Putamen (tissue), 1 donor: ENCODE results near the gene TRABD2B.

Source experiments
- DNase-seq: peaks from one replicate; pipeline ENCODE4 v3.0.0-alpha.2; 2016; ENCODE audit warnings: low spot score

Gene TRABD2B

DNA sequence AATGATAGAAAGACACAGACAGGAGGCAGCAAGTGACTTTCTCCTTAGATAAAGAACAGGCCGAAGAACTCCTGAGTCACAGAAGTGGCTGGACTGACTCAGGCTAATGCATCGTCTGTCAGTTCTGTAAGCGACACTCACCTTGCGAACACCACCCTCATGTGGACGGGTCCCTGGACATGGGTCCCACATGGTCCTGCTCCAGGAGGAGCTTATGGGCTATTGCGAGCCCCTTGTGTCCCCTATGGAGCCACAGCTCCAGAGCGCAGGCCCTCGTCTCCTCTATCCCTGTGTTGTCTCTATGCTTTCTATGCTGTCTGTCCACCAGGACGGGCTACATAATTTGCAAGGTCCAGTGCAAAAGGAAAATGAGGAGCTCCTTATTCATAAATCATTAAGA is 85.8 kb downstream of the TRABD2B start:
- DNase-seq = no peak

DNA sequence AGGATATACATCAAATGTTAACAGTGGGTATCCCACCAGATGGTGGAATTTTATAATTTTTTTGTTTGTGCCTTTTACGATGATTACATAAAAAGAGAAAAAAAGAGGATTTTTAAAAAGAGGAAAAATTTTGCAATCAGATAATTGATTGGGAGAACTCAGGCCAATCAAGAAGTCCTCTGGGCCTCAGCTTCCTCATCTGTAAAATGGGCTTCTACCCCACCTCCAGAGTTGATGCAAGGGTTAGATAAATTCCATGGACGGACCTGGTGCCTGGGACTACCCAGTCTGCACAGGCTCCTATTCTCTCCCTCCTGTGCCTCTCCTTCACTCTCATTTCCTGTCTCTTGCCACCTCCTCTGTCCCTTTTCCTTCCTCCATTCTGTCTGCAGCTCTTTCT is 88.9 kb downstream of the TRABD2B start:
- DNase-seq = no peak

DNA sequence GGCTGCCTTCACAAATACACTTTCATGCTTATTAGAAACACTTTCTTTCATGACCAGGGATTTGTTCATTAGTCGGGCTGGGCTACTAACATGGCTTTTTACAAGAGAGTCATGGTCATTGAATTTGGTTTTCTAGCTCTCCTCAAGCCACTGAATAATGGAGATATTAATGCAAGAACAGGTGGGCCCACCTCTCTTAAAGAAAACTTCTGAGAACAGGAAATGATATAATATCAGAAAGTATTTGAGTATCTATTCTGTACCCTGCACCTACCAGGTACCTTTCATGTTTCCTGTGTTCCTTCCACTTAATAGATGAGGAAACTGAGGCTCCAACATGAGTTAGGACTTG is 90.0 kb downstream of the TRABD2B start:
- no peak for DNase-seq

DNA sequence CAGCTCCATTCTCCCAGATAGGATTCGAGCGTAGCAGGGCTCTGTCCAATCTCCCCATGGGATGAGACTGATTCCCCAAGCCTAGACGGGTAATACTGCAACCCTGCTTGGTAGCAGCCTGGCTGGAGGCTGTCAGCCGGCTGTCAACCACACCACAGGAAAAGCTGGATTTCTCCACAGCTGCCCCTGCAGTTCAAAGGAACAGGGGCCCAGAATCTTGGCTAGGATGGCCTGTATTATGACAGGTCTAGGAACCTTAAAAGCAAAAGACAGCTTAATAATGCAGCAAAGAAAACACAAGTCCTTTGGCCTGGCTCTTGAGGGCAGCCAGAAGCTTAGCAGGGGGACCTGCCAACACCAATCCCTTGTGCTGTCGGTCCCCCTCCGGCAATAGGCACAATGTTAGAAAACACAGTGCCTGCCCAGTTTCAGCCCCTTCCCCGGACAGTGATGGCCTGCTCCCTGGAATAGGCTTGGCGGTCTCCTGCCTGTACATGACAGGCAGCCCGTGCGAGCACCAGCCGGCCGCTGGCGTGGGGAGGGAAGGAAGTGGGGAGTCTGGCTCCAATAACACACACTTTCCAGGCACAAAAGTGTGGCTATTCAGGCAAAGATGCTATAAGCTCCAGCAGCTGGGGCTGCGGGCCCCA is 90.5 kb downstream of the TRABD2B start:
- DNase-seq = no peak

DNA sequence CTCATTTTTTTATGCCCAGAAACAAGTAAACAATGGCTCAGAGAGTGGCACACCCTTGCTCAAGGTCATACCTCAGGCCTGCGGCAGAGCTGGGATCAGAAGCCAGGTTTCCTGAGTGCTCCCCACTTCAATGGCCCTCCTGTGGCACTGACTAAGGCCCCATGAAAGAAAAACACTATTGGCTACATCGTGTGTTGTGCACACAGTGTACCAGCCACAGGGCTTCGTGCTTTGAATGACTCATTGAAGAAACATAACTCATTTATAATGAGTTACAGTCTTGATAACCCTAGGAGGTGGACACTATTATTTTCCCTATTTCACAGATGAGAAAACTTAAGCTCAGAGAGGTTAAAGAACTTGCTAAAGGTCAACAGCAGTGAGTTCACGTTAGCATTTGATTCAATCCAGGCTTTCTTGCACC is 91.2 kb downstream of the TRABD2B start:
- no peak for DNase-seq

DNA sequence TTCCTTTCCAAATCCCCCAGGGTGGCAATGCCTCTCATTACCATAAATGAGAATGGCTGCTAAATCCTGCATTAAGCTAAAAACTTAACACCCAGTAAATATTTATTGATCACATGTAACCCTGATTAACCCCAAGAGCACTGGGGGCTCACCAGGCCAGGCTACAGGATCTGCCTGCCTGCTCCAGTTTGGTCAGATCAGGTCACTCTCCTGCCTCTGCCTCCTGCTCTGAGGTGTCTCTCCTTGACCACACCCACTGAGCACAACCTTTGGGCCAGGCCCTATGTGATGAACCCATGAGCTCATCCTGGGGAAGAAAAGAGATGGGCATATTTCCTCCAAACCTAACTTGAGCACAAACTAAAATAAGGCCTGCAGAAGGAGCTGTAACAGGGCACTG is 93.5 kb downstream of the TRABD2B start:
- DNase-seq = no peak

DNA sequence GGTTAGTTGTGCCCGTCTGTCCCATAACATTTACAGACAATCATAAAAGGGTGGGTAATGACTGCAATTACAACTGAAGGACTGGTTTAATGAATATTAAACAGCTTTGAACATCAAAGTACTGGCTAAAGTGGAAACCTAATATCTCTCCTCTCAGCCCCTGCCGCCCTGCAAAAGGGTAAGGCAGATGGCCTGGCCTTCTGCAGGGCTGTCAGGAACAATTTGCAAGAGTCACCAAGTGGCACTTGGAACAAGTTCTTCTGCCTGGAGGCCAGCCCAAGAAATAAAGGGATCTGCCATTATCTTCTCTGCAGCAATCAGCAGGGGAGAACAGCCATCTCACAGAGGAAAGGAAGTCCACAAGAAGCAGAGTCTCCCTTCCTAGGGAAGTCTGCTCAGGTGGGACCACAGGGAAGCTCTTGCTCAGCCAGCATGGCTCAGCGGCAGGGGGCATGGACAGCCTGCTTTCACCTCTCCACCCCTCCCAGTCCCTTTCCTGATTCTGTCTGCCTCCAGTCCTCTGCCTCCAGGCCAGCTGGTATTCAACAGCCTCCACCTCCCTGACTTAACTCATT is 96.1 kb downstream of the TRABD2B start:
- no peak for DNase-seq

DNA sequence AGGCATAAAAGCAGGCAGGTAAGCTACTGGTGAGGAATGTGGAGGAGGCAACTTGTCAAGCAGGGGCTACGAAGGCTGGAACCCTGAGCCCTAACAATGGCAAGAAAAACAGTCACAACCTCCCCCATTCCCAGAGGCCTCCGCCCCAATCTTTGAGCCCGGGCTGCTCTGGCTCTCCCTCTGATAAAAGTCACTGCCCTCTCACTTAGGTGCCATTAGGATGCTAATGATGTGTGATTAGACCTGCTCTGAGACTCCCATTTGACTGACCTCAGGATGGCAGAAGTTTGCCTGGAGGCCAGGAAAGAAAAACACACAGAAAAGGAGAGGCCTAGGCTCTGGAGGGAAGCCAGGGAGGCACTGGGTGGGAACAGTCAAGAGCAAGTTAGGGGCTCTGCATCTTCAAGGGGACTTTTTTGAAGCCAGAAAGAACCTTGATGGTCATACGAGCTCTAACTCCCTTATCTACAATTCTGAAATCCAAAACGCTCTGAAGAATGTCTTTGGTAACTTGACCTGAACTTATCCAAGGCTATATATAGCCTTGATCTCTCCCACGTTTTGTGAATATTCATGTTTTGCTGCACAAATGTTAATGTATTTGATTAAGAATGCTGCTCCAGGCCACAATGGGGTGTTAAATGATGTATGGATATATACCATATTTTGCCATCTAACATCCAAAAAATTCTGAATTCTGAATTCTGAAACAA is 98.9 kb downstream of the TRABD2B start:
- no peak for DNase-seq

DNA sequence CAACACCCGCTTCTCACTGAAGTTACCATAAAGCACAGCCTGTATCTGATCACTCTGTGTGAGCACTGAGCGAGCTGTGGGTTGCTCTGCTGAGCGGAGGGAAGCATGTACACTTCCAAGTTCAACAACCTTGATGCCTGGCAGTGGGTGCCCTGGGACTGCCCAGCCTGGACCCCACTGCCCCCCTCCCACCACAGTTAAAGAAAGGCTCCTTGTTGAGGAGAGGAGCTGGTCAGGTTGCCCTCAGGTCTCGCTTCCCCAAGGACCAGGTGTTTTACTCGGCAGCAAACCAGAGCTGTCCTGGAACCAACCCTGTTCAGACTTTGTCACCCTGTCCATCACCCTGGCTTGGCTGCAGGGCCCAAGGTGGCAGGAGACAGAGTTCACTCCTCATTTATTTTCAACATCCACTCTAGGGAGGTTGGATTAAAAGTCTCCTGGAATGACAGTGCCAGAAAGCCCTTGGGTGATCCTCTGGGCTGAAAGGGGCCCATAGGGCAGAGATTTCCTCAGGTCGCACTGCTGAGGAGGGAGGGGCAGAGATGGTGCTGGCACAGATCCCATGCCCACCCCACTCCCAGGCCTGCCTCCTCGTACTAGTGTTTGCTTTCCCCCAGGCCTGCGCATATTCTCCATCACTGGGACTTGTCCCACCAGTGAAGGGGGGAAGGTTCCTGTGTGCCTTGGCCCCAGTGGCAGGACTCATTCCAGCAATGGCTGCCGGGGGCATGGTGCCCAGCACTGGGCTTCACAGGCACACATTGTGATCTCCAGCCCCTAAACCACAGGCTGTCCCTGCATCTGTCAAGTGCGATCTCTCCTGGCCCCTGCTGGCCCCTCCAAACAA is 101.7 kb downstream of the TRABD2B start:
- DNase-seq = no peak

DNA sequence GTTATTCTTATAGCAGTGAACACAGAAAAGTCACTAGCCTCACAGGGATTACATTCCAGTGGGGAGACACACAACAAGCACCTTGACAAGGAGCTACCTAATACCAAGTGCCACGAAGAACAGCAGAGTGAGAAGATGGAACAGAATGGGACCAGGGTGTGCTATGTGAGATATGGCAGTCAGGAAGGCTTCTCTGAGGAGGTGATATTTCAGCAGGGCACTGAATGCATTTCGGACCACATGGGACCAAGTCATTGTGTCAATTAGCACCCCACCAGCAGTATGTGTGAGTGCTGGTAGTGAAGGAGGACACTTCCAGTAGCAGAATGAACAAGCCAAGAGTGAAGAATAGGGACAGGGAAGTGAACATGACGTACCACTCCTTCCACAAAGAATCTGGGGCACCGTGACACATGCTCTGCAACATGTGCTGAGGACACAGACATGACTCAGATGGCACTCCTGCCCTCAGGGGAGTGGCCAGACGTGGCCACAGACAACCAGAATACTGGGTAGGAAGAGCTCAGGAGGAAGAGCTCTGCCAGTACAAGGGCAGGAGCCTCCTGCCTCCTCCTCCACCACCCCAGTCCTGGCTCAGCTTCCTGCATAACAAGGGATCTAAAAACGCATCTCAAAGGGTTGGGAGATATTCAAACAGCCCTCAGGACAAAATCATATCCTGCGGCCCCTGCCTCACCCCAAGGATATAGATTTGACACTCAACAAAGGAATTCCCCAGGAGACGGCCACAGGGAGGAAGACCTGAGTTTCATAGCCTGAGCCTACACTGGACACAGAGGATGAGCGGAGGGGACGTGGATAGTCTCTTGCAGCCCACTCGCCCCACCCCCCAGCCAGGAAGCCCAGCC is 102.5 kb downstream of the TRABD2B start:
- no peak for DNase-seq

DNA sequence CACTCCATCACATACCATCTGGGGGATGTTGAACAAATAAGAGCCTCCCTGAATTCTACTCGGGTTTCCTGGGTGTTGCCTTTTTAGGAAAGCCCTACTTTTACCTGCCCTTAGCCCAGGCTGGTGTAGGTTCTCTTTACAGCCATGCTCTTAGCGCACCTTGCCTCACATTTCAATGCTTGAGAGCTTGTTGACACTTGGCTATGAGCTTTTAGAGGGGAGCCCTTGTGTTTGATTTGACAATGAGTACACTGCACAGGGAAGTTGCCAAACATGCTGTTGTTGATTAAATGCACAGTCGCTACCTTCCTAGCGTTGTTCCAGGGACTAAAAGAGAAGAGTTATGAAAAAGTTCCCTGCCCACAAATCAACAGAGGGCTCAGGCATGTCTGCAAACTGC is 103.8 kb downstream of the TRABD2B start:
- no peak for DNase-seq

DNA sequence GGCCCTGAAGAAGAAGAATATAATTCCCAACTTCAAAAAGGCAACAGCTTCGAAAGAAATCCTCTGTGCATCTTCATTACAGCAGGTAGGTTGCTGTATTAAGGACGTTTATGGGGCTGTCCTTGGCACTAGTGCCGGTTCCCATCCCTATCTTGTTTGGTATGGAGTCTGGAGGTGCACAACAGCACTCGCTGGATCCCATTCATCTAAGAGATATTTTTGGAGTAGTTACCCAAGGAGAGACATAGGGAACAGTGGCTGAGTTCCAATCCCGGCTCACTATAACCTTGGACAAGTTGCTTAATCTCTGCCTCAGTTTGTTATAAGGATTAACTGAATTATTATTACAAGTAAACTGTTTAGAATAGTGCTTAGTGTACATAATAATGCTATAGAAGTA is 106.4 kb downstream of the TRABD2B start:
- no peak for DNase-seq

DNA sequence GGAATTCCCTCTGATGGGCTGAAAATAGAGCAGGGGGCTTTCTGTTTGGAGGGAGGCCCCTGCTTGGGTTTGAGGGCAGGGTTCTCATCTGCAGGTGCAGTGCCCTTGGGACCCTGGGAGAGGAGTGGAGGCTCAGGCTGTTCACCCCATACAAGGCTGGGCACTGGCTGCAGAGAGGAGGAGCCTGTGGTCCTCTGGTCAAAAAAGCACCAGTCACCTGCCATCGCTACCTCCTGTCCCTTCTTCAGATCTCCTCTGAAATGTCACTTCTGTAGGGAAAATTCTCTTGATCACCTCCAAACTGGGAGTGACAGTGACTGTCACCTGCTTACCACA is 108.9 kb downstream of the TRABD2B start:
- DNase-seq = no peak

DNA sequence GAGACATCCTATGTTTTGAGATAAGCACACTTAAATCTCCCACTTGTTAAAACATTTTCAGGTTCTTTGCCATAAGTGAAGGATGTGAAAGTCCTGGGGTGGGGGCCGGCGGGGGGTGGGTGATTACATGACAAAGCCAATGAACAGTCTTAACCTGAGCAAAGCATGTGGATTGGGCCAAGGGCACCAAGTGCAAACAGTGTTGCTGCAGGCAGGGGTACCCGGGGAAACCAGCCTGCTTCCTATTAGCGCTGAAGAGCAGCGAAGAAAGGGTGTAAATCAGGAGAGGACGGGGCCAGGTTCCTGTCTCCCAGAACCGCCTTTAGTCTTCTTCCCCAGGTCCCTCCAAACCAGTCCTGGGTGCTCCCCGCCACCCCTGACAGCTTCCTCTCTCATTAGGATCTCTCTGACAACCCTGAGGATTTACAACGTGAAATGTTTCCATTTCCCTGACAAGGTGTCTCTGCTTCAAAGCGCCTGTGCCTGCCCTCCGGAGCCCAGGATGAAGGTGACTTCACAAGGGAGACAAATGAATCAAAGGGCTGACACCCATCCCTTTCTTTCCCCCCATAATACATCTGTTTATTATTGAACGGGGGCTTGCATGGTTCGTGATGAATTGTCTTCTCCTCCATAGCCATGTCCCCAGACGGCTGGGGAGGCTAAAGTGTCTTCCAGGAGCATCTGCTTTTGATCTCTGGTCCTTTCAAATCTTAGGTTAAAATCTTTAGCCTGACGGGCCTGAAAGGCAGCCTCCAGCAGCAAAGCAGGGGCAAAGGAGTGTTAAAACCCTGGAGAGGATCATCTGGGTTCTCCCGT is 109.5 kb downstream of the TRABD2B start:
- no peak for DNase-seq

DNA sequence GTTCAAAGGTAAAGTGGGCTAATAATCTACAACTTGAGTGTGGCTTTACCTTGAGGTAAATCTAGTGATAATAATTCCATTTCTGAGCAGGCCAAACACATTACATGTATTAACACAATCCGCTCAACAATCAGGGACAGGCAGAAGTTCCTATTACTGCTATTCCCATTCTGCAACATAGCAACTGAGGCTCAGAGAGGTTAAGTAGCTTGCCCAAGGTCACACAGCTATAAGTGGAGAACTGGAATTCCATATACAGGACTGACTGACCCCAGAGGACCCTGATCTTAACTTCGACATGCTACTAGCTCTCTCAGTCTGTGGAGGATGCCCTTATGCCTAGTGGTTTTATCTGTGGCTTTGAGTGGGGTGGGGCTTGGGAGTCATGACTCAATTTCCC is 110.1 kb downstream of the TRABD2B start:
- no peak for DNase-seq

DNA sequence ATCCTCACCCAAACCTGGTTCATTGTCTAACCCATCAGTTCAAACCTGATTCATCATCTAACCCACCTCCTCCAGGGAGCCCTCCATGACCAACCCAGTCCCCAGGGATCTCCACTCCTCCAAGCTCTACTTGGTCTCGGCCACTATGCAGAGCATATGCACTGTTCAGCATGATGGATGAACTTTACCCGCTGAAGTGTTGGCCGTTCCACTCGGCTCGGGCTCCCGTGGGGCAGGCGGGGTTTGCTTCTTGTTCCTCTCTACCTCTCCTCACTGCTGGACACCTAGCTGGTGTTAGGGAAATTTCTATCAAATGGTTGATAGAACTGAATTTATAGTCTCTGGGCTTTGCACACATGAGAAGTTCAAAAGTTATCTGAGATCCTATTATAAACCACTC is 111.0 kb downstream of the TRABD2B start:
- DNase-seq = no peak

DNA sequence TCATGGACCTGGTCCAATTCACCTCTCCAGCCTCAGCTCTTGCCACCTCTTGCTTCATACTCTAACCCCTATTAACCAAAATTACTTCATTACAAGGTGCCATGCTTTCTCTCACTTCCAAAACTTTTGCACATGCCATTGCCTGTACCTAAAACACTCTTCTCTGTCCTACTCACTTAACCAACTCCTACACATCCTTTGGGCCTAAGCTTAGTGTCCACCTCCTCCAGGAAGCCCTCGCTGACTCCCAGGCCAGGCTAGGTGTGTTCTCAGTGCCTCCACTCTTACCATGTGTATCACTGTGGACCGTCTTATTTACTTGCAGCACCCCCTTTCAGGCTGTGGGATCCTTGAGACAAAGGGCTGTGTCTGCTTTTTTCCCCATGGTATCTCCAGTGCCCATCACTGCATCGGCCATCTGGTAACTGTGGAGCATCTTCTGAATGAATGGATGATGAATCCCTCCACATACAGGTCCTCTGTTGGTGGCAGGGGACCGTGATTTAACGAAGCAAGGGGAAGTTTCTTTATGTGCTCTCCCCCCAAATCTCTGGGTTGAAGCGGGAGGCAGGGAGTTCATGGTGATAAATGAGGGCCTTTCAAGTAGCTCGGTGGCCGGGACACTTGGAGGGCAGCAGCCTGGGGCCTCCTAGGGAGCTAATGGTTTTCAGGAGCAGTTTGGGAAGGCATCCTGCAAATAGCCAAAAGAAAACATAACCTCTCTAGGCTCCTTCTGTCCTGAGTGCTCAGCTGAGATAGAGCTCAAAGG is 111.9 kb downstream of the TRABD2B start:
- no peak for DNase-seq

DNA sequence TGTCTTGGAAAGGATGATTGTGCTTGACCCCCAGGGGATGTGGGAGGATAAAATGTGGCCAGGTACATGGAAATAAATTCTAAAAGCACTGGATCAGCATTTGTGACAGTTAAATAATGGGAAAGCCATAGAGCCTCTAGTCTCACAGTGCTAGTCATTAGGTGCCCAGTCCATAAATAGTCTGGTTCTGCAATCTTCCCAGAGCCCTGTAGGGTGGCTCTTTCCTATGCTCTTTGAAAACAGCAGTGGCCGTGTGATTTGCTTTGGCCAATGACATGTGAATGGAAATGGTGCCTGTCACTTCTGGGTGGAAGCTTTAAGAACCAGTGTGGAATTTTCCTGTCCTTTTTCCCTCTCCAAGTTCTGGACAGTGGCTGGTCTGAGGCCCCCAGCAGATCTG is 113.2 kb downstream of the TRABD2B start:
- no peak for DNase-seq

DNA sequence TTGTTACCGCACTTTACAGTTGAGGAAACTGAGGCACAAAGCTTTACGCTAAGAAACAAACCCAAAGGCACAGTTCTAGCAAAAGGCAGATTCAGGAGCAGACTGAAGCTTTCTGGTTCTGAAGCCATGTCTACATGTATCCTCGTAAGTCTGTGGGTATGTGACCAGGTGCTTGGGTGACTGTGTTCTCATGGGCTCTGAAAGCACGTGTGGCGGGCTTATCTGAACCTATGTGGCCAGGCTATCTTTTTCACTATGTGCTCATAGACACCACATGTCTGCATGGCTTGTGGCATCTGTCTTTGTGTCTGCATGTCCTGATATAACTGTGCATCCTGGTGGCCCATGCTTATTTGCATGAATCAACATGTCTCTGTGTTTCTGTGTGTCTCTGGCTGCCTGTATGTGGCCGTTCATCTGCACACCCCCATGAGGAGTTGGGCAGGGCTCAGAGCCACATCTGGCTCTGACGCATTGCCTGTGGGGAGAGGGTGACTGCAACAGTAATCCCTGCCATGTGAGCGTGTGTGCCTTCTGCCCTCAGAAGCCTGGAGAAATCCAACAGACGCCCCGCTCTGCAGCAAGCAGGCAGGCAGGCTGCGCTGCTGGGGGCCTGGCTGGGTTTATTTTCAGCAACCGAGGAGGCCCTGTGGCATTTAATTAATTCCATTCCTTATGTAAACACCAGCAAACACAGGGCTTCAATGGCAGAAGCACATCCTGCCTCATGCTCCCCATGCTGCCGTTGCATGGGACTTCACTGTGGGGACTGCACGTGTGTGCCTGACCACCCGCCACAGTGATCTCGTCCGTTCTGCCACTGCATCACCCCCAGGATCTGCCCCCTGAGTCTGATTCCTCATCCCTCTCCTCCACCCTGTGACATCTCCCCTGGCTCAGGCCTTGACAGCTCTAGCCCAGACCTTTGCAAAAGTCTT is 115.4 kb downstream of the TRABD2B start:
- no peak for DNase-seq
